HG02642 (cell line): ENCODE measurements around the gene ZNF682.
A peak's percentile ranks its signal among the peaks of the same experiment; 100 is the strongest.
"Not testable (repeated sequence)": the region's sequence is repeated elsewhere in the genome, so short reads cannot be mapped to it uniquely, and the experiment has no call there.

Experiments used
- ATAC-seq: cut with Tn5 transposase; IDR thresholded peaks from one replicate; pipeline ENCODE4 v1.9.1; 2021; ENCODE audit warnings: mild to moderate bottlenecking; ENCODE audit not compliant: unreplicated experiment, poor library complexity

ZNF682 gene

DNA sequence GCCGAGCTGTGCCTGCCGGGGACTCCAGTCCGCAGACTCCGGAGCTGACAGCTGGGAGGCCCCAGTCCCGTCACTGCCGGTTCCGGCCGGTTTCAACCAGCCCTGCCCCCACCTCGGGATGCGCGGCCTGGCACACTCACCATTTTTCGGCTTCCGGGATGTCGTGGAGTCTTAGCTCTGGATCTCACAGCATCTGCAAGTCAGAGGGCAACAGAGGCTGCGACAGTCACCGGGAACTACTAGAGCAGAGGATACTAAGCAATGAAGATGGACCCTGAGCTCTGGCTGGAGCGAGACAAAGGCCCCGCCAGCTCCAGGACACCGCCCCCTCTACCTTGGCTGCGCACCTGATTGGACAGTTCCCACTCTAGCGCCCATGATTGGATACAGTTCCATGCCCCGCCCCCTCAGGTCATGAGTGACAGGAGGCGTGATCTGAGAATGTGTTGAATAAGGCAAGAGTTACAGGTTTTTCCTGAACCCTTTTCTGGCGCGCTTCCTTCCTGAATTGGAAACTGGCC, at the start of gene ZNF682:
ZNF682 (minus strand) TSS at position 303 of the 521 bp plus-strand sequence; CDS start at position 143, 160 bp downstream.
- peak; percentile 100 for ATAC-seq

- ATAC-seq = not testable (repeated sequence)
Observed at GRCh38 chr19:20082876-20083275, 43.6 kb upstream of the ZNF682 start.

DNA sequence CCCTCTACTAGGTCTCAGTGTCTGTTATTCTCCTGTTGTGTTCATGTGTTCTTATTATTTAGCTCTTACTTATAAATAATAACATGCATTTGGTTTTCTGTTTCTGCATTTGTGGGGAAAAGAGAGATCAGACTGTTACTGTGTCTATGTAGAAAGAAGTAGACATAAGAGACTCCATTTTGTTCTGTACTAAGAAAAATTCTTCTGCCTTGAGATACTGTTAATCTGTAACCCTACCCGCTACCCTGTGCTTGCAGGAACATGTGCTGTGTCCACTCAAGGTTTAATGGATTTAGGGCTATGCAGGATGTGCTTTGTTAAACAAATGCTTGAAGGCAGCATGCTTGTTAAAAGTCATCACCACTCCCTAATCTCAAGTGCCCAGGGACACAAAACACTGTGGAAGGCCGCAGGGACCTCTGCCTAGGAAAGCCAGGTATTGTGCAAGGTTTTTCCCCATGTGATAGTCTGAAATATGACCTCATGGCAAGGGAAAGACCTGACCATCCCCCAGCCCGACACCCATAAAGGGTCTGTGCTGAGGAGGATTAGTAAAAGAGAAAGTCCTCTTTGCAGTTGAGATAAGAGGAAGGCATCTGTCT, 43.0 kb upstream of the ZNF682 start:
- ATAC-seq = not testable (repeated sequence)

- ATAC-seq = no peak
Observed at GRCh38 chr19:20080656-20081055, 41.4 kb upstream of the ZNF682 start.

DNA sequence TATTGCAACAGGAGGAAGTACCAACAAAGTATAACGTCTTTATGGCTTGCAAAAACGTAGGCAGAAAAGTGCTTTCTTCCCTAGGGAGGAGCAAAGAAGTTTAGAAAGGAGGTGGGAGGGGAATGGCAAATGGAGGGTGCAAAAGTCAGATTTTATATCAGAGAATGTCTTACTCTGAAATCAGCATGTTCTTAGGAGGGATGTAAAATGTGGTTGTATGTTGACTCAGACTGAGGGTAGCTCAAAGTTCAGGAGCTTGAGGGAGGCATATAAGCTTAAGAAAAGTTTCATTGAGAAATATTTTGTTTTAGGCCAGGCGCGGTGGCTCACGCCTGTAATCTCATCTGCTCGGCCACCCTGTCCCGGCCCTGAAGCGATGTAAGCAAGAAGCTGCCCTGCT, 40.2 kb upstream of the ZNF682 start:
- no peak for ATAC-seq

DNA sequence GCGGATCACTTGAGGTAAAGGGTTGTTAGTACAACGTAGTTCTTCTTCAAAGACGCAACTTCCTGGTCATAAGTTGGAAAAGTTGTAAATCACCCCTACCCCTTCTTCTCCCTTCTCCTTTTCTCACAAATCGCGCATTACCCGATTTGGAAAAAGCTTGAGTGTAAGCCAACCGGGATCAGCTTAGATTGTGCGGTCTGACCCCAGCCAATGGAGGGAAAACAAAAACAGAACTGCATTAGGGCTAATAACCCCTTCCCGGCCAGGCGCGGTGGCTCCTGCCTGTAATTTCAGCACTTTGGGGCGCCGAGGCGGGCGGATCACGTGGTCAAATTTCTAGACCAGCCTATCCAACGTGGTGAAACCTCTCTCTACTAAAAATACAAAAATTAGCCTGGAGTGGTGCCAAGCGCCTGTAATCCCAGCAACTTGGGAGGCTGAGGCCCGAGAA, 39.3 kb upstream of the ZNF682 start:
- ATAC-seq = no peak

DNA sequence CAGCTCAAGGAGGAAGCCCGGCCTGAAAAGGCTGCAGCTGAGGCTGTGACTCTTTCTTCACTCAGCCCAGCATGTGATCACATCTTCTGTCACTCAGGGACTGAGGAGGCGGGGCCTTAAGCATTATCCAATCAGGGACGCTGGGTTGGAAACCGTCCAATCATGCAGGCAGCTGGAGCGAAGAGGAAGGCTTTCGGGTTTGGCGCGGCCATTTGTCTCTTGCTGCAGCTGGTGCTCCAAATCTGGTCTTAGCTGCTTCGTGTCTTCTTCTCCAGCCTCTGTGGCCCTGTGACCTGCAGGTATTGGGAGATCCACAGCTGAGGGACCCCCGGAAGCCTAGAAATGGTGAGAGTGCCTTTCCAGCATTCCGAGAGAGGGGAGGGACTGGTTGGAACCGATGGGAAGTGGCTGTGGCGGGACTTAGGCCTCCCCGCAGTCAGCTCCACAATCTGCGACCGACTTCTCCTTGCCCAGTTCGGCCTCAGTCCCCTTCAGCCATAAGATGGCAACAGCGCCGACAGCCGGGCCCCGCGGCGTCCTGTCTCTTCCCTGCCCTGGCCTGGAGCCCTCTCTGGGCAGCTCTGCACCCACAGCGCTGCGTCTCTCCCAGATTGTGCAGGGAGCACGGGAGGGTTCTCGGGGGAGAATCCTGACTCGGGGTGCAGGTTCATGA, 38.6 kb upstream of the ZNF682 start, which contains the start of gene ZNF90:
ZNF90 (plus strand) TSS at position 210 of the 673 bp plus-strand sequence; CDS start at position 343, 133 bp downstream.
- peak; percentile 95 for ATAC-seq

DNA sequence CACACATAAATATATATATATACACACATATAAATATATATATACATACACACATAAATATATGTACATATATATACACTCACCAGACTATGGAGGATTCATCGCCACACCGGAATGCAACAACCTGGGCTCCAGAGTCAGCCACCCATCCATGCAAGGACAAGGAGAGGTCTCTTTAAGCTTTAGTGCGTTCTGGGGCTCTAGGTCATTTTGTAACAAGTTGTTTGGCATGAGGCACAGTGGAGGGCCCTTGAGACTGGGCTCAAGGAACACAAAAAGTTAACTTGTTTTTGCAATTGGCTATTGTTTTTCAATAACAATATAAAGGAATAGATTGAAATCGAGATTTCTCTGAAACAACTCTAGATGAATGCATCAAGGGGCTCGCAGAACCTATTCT, 33.6 kb upstream of the ZNF682 start:
- ATAC-seq = no peak

- ATAC-seq = no peak
Observed at GRCh38 chr19:20070691-20071090, 31.4 kb upstream of the ZNF682 start.

GRCh38 chr19:20068559-20068958, 29.3 kb upstream of the ZNF682 start:
- ATAC-seq = not testable (repeated sequence)

DNA sequence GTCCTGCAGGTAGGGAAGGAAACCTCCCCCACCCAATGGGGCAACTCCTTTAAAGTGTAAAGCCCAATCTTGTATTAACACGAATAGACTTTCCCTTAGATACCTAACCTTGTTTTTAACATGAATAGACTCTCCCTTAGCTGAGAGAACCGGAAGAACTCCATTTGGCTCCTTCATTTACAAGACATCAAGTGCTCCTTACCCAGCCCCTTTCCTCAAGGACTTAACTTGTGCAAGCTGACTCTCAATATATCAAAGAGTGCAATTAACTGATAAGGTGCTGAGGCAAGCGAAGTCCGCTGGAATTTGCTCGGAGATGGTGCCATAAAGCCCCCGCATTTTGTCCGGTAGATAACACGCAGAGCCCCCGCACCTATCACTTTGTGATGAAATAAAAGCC, 28.6 kb upstream of the ZNF682 start:
- no peak for ATAC-seq

- no peak for ATAC-seq
Observed at GRCh38 chr19:20066861-20067260, 27.6 kb upstream of the ZNF682 start.

- no peak for ATAC-seq
Observed at GRCh38 chr19:20060282-20060681, 21.0 kb upstream of the ZNF682 start.

- ATAC-seq = not testable (repeated sequence)
Observed at GRCh38 chr19:20058738-20059137, 19.4 kb upstream of the ZNF682 start.

GRCh38 chr19:20051841-20052768, 12.8 kb upstream of the ZNF682 start:
- ATAC-seq = peak; percentile 95

GRCh38 chr19:20045742-20046141, 6.4 kb upstream of the ZNF682 start:
- ATAC-seq = not testable (repeated sequence)

DNA sequence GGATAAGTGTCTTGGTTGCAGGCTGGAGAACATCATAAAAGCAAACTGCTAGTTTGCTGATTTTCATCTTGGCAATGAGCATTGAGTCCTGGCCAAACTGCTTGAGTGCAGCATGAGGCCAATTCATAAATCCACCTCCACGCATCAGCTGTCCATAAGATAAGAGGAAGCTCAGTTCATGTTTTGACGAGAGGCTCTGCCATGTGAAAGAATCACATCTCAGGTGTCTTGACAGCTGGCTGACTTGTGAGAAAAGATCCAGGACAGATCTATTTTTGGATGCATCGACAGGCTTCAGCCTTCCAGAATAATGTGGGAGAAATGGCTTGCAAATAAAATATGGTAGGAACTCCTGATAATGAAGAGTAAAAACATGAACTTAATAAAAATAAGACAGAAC, 5.4 kb upstream of the ZNF682 start:
- no peak for ATAC-seq

- no peak for ATAC-seq
Observed at GRCh38 chr19:20038358-20039202, 725 bp downstream of the ZNF682 start.

DNA sequence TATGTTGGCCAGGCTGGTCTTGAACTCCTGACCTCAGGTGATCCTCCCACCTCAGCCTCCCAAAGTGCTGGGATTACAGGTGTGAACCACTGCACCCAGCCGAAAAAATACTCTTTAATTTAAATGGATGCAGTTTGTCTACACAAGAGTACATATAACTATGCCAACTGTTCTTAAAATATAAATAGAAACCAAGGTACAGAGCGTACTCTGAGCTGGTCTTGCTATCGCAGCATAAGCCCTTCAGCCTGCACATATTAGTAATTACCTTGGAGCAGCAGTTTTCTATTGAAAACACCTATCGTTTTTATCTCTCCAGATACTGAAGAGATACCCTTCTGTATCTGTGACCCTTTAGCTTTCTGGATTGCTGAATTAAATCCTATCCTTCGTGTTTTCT, 3.4 kb downstream of the ZNF682 start:
- ATAC-seq = no peak

- ATAC-seq = no peak
Observed at GRCh38 chr19:20028611-20029010, 10.7 kb downstream of the ZNF682 start.
